Mammary epithelial cell (primary cell): ENCODE results near the gene PHF24.

Experiments
- EZH2 ChIP-seq: IDR thresholded peaks from 2 replicates; pipeline ENCODE4 v1.6.1; 2012; ENCODE audit warnings: low read length, inconsistent platforms, borderline replicate concordance
- TF ChIP-seq, protein P1 (sequence below), 2 donors: IDR thresholded peaks in 1 of 2; conservative IDR thresholded peaks in 1 of 2; 2 replicates each; pipeline ENCODE4 v1.5.1; 2011 to 2012; ENCODE audit warnings: inconsistent platforms in 2 of 2, low read length in 2 of 2, mild to moderate bottlenecking in 2 of 2, control low read depth in 1 of 2, low read depth in 1 of 2; ENCODE audit not compliant: insufficient read depth in 1 of 2; ENCODE audit errors: extremely low read depth in 1 of 2

DNA sequence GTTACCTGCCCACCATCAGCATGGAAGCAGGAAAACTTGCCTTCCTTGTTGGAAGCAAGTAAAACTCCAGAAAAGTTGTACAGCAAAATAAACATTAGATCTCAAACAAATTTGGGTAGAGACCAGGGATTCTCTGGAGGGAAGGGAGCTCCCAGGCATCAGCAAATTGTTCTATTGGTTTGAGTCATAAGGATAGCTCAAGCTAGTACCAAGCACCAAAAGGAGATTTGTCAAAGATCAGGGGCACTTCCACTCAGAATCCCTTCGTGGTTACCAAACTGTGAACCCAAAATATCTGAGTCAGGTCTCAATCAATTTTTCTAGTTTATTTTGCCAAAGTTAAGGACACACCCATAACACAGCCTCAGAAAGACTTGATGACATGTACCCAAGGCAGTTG, 69.3 kb downstream of the PHF24 start:
- TF ChIP-seq, protein P1, sequence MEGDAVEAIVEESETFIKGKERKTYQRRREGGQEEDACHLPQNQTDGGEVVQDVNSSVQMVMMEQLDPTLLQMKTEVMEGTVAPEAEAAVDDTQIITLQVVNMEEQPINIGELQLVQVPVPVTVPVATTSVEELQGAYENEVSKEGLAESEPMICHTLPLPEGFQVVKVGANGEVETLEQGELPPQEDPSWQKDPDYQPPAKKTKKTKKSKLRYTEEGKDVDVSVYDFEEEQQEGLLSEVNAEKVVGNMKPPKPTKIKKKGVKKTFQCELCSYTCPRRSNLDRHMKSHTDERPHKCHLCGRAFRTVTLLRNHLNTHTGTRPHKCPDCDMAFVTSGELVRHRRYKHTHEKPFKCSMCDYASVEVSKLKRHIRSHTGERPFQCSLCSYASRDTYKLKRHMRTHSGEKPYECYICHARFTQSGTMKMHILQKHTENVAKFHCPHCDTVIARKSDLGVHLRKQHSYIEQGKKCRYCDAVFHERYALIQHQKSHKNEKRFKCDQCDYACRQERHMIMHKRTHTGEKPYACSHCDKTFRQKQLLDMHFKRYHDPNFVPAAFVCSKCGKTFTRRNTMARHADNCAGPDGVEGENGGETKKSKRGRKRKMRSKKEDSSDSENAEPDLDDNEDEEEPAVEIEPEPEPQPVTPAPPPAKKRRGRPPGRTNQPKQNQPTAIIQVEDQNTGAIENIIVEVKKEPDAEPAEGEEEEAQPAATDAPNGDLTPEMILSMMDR (conservative IDR thresholded peaks at IDR 0.05 in 1 of 2, IDR thresholded peaks at IDR 0.05 in 1 of 2; ENCODE audit: extremely low read depth in 1 of 2, insufficient read depth in 1 of 2, low read depth in 1 of 2, low read length in 2 of 2): no peak
- TF ChIP-seq EZH2: no peak
